ENCODE measurements around the gene MACROD2. TPM values are rescaled to one million over a fixed set of nuclear protein-coding genes. Genes with fewer than 3 reads are reported as not detected.
"Not testable (repeated sequence)": the region's sequence is repeated elsewhere in the genome, so short reads cannot be mapped to it uniquely, and the experiment has no call there.

MACROD2 gene
- total RNA-seq, 4 donors from 2014 or later = 12.6 to 60.3 (median 18.9) TPM

DNA sequence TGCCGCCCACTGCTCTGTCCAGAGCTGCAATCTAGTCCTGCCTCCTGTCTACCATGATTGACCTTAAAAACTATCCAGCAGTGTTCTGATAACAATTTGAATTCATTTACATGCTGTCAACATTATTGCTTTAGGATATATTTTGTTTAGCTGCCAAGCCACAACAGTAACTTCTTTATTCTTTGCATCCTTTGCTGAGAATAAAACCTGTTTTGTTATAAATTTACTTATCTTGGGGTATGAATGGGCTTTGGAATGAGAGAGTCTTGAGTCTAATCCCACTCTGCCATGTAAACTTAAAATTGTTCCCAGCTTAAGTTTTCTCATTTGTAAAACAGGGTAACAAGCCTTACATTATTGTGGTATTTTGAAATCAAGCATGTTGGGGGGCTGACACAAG is 225.7 kb downstream of the MACROD2 start:
- Histone ChIP-seq H3K27me3 (no peaks in the 10 kb centered on the region), H3K4me1 (peaks cover 6% of the 10 kb centered on the region), H3K36me3 (no peaks in the 10 kb centered on the region), H3K9me3 (no peaks in the 10 kb centered on the region), H3K4me3 (no peak overlapping the region), H3K27ac (no peak overlapping the region)
- 79% methylated on average over 1 of the region's 1 CpG for WGBS
- TF ChIP-seq, protein P1, sequence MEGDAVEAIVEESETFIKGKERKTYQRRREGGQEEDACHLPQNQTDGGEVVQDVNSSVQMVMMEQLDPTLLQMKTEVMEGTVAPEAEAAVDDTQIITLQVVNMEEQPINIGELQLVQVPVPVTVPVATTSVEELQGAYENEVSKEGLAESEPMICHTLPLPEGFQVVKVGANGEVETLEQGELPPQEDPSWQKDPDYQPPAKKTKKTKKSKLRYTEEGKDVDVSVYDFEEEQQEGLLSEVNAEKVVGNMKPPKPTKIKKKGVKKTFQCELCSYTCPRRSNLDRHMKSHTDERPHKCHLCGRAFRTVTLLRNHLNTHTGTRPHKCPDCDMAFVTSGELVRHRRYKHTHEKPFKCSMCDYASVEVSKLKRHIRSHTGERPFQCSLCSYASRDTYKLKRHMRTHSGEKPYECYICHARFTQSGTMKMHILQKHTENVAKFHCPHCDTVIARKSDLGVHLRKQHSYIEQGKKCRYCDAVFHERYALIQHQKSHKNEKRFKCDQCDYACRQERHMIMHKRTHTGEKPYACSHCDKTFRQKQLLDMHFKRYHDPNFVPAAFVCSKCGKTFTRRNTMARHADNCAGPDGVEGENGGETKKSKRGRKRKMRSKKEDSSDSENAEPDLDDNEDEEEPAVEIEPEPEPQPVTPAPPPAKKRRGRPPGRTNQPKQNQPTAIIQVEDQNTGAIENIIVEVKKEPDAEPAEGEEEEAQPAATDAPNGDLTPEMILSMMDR (IDR thresholded peaks at IDR 0.05) = no peak
- TF ChIP-seq EP300 (IDR thresholded peaks at IDR 0.05) (no peak), POLR2AphosphoS5 (IDR thresholded peaks at IDR 0.05) (no peak), POLR2A (IDR thresholded peaks at IDR 0.05) (no peak)
- DNase-seq (ENCODE audit: low spot score in 2 of 2) = no peak

DNA sequence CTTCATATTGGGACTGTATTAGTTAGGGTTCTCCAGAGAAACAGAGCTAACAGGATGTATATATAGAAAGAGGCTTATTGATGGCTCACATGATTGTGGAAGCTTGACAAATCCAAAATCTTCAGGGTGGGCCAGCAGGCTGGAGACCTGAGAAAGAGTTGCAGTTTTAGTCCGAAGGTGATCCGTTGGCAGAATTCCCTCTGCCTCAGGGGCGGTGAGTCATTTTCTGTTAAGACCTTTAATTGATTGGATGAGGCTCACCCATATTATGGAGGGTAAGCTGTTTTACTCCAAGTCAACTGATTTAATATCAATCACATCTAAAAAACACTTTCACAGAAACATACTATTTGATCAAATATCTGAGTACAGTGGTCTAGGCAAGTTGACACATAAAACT is 228.5 kb downstream of the MACROD2 start:
- no peak for DNase-seq (ENCODE audit: low spot score in 2 of 2)
- Histone ChIP-seq H3K4me3 (no peak overlapping the region), H3K9me3 (no peaks in the 10 kb centered on the region), H3K27ac (no peak overlapping the region), H3K27me3 (no peaks in the 10 kb centered on the region), H3K4me1 (peaks cover 7% of the 10 kb centered on the region), H3K36me3 (no peaks in the 10 kb centered on the region)
- 54% methylated on average over 3 of the region's 3 CpGs for WGBS
- TF ChIP-seq, protein P1 (IDR thresholded peaks at IDR 0.05) = no peak
- TF ChIP-seq POLR2AphosphoS5 (IDR thresholded peaks at IDR 0.05) = no peak

DNA sequence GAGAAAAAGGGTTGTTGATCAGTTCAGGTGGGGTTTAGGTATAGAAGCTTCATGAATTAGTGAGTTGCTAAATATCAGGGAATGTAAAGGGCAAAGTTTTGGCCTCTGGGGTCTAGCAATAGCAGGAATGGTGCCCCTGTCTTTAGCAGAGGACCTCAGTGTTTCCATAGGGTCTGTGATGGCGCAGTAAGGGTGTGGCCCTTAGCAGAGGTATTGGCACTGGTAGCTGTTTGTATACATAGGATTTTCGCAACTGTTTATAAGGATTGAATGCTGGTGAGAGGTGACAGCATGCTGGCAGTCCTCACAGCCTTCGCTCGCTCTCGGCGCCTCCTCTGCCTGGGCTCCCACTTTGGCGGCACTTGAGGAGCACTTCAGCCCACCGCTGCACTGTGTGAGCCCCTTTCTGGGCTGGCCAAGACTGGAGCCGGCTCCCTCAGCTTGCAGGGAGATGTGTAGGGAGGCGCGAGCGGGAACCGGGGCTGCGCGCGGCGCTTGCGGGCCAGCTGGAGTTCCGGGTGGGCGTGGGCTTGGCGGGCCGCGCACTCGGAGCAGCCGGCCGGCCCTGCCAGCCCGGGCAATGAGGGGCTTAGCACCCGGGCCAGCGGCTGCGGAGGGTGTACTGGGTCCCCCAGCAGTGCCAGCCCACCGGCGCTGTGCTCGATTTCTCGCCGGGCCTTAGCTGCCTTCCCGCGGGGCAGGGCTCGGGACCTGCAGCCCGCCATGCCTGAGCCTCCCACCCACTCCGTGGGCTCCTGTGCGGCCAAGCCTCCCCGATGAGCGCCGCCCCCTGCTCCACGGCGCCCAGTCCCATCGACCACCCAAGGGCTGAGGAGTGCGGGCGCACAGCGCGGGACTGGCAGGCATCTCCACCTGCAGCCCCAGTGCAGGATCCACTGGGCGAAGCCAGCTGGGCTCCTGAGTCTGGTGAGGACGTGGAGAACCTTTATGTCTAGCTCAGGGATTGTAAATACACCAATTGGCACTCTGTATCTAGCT is 231.0 kb downstream of the MACROD2 start:
- not testable (repeated sequence) for H3K4me1 ChIP-seq; H3K9me3 ChIP-seq; H3K27ac ChIP-seq; H3K36me3 ChIP-seq; DNase-seq (ENCODE audit: low spot score in 2 of 2); H3K27me3 ChIP-seq
- 50% methylated on average over 9 of the region's 53 CpGs for WGBS
- peak overlapping the region; percentile 50 for H3K4me3 ChIP-seq

DNA sequence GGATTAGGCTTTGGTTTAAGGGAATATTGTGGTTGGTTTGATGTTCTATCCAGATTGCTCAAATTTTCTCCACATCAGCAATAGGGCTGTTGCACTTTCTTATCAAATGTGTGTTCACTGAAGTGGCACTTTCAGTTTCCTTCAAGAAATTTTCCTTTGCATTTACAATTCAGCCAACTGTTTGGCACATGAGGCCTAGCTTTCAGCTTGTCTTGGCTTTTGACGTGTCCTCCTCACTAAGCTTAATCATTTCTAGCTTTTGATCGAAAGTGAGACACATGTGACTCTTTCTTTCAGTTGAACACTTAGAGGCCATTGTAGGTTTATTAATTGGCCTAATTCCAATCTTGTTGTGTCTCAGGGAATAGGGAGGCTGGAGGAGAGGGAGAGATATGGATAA is 237.3 kb downstream of the MACROD2 start:
- TF ChIP-seq, protein P1 (IDR thresholded peaks at IDR 0.05) = no peak
- DNase-seq (ENCODE audit: low spot score in 2 of 2) = no peak

DNA sequence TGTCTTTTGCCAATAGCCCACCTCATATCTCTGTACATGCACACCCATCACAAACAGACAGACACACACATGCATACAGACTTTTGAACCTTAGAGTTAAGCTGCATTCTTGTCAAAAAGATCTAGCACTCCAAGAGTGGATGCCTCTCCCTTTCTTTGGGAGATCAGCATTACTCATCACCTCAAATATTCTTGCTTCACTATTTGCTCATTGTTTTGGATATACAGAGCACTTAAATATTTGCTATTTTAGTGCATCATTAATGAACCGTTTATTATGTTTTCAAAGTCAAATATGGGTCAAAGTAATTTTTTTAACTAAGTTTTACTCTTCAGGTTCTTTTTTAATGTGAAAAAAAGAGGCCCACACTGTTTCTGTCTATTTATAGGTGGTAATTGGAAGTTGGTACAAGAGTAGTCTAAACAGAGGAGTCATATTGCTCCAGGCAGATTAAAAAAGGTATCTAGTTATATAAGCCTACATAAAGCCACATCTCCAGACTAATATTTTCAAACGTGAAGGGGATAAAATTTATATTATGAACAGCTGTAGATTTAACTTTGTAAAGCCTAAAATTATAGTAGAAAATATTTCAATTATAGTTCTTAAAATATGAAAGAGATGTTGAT is 239.5 kb downstream of the MACROD2 start:
- Histone ChIP-seq H3K4me1 (no peaks in the 10 kb centered on the region), H3K36me3 (no peaks in the 10 kb centered on the region), H3K9me3 (no peaks in the 10 kb centered on the region), H3K4me3 (no peak overlapping the region), H3K27ac (no peak overlapping the region), H3K27me3 (no peaks in the 10 kb centered on the region)
- TF ChIP-seq EP300 (IDR thresholded peaks at IDR 0.05) (no peak), POLR2AphosphoS5 (IDR thresholded peaks at IDR 0.05) (no peak)
- TF ChIP-seq, protein P1 (IDR thresholded peaks at IDR 0.05) = no peak
- DNase-seq (ENCODE audit: low spot score in 2 of 2) = no peak
- 19% methylated on average over 2 of the region's 2 CpGs for WGBS

More for the DNA sequence above, 237.3 kb downstream of the MACROD2 start:
- H3K27me3 ChIP-seq = no peaks in the 10 kb centered on the region
- H3K27ac ChIP-seq = no peak overlapping the region
- H3K9me3 ChIP-seq = no peaks in the 10 kb centered on the region
- no peak overlapping the region for H3K4me3 ChIP-seq
- H3K36me3 ChIP-seq = no peaks in the 10 kb centered on the region
- WGBS = 88% methylated on average over 2 of the region's 2 CpGs
- no peaks in the 10 kb centered on the region for H3K4me1 ChIP-seq

Measured in suprapubic skin (tissue), 4 donors.